WTC11 (cell line): ENCODE data around the gene ZMYND12.

Source experiments
- ESRRA ChIP-seq: sonication (generic); formaldehyde crosslinking; IDR thresholded peaks from 2 replicates; pipeline ENCODE4 v1.8.1; 2022; ENCODE audit warnings: mild to moderate bottlenecking, missing genetic modification reagents, borderline replicate concordance
- GABPB1 ChIP-seq: sonication (generic); formaldehyde crosslinking; IDR thresholded peaks from 2 replicates; pipeline ENCODE4 v1.8.1; 2023; ENCODE audit warnings: mild to moderate bottlenecking, missing genetic modification reagents
- IRF2 ChIP-seq: sonication (generic); formaldehyde crosslinking; IDR thresholded peaks from 2 replicates; pipeline ENCODE4 v1.8.0; 2022; ENCODE audit warnings: low read depth, missing genetic modification reagents, borderline replicate concordance
- NR2C2 ChIP-seq: sonication (generic); formaldehyde crosslinking; IDR thresholded peaks from 2 replicates; pipeline ENCODE4 v1.8.0; 2022; ENCODE audit warnings: mild to moderate bottlenecking, missing genetic modification reagents
- TCF7 ChIP-seq: sonication (generic); formaldehyde crosslinking; IDR thresholded peaks from 2 replicates; pipeline ENCODE4 v1.8.0; 2022; ENCODE audit warnings: mild to moderate bottlenecking, low read depth, missing genetic modification reagents, moderate library complexity
- TP53 ChIP-seq: sonication (generic); formaldehyde crosslinking; IDR thresholded peaks from 2 replicates; pipeline ENCODE4 v1.8.1; 2023; ENCODE audit warnings: mild to moderate bottlenecking, missing genetic modification reagents
- TF ChIP-seq, protein P1 (sequence below): fragments of 200-600 bp; IDR thresholded peaks from 2 replicates; pipeline ENCODE4 v1.8.0; 2022; ENCODE audit warnings: antibody characterized with exemption
- TF ChIP-seq, protein P2 (sequence below): sonication (generic); formaldehyde crosslinking; IDR thresholded peaks from 2 replicates; pipeline ENCODE4 v1.8.0; 2022; ENCODE audit warnings: mild to moderate bottlenecking, missing genetic modification reagents
- TF ChIP-seq, protein P3 (sequence below): sonication (generic); formaldehyde crosslinking; IDR thresholded peaks from 2 replicates; pipeline ENCODE4 v1.8.1; 2022; ENCODE audit warnings: low read depth, missing genetic modification reagents, borderline replicate concordance
- TF ChIP-seq, protein P4 (sequence below): sonication (generic); formaldehyde crosslinking; IDR thresholded peaks from 2 replicates; pipeline ENCODE4 v1.8.0; 2022; ENCODE audit warnings: mild to moderate bottlenecking, missing genetic modification reagents
- TF ChIP-seq, protein P5 (sequence below): sonication (generic); formaldehyde crosslinking; conservative IDR thresholded peaks from 2 replicates; pipeline ENCODE4 v1.8.1; 2023; ENCODE audit warnings: mild to moderate bottlenecking, low read depth, missing genetic modification reagents, moderate library complexity
- TF ChIP-seq, protein P6 (sequence below): sonication (generic); formaldehyde crosslinking; IDR thresholded peaks from 2 replicates; pipeline ENCODE4 v1.8.1; 2023; ENCODE audit warnings: mild to moderate bottlenecking, missing genetic modification reagents

DNA sequence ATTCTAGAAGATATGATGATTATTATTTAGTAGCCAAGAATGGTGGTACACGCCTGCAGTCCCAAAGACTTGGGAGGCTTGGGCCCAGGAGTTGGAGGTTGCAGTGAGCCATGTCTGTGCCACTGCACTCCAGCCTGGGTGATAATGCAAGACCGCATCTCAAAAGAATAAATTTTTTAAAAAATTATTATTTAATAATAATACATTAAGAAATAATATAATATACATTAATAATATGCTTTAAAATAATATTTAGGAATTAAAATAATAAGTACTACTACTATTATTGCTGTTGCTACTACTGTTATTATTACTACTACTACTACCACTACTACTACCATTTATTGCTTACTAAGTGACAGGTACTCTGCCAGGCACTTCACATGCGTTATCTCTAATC is 34.4 kb upstream of the ZMYND12 start:
- TF ChIP-seq, protein P1, sequence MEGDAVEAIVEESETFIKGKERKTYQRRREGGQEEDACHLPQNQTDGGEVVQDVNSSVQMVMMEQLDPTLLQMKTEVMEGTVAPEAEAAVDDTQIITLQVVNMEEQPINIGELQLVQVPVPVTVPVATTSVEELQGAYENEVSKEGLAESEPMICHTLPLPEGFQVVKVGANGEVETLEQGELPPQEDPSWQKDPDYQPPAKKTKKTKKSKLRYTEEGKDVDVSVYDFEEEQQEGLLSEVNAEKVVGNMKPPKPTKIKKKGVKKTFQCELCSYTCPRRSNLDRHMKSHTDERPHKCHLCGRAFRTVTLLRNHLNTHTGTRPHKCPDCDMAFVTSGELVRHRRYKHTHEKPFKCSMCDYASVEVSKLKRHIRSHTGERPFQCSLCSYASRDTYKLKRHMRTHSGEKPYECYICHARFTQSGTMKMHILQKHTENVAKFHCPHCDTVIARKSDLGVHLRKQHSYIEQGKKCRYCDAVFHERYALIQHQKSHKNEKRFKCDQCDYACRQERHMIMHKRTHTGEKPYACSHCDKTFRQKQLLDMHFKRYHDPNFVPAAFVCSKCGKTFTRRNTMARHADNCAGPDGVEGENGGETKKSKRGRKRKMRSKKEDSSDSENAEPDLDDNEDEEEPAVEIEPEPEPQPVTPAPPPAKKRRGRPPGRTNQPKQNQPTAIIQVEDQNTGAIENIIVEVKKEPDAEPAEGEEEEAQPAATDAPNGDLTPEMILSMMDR = no peak
- TF ChIP-seq TP53 (CRISPR knock-in tag) (no peak), IRF2 (CRISPR knock-in tag) (no peak), NR2C2 (CRISPR knock-in tag) (no peak), GABPB1 (CRISPR knock-in tag) (no peak), TCF7 (CRISPR knock-in tag) (no peak), ESRRA (no peak)
- TF ChIP-seq, protein P2, sequence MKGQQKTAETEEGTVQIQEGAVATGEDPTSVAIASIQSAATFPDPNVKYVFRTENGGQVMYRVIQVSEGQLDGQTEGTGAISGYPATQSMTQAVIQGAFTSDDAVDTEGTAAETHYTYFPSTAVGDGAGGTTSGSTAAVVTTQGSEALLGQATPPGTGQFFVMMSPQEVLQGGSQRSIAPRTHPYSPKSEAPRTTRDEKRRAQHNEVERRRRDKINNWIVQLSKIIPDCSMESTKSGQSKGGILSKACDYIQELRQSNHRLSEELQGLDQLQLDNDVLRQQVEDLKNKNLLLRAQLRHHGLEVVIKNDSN = no peak
- TF ChIP-seq, protein P3, sequence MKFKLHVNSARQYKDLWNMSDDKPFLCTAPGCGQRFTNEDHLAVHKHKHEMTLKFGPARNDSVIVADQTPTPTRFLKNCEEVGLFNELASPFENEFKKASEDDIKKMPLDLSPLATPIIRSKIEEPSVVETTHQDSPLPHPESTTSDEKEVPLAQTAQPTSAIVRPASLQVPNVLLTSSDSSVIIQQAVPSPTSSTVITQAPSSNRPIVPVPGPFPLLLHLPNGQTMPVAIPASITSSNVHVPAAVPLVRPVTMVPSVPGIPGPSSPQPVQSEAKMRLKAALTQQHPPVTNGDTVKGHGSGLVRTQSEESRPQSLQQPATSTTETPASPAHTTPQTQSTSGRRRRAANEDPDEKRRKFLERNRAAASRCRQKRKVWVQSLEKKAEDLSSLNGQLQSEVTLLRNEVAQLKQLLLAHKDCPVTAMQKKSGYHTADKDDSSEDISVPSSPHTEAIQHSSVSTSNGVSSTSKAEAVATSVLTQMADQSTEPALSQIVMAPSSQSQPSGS (CRISPR knock-in tag) = no peak
- TF ChIP-seq, protein P4, sequence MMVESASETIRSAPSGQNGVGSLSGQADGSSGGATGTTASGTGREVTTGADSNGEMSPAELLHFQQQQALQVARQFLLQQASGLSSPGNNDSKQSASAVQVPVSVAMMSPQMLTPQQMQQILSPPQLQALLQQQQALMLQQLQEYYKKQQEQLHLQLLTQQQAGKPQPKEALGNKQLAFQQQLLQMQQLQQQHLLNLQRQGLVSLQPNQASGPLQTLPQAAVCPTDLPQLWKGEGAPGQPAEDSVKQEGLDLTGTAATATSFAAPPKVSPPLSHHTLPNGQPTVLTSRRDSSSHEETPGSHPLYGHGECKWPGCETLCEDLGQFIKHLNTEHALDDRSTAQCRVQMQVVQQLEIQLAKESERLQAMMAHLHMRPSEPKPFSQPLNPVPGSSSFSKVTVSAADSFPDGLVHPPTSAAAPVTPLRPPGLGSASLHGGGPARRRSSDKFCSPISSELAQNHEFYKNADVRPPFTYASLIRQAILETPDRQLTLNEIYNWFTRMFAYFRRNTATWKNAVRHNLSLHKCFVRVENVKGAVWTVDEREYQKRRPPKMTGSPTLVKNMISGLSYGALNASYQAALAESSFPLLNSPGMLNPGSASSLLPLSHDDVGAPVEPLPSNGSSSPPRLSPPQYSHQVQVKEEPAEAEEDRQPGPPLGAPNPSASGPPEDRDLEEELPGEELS (CRISPR knock-in tag) = no peak
- TF ChIP-seq, protein P5, sequence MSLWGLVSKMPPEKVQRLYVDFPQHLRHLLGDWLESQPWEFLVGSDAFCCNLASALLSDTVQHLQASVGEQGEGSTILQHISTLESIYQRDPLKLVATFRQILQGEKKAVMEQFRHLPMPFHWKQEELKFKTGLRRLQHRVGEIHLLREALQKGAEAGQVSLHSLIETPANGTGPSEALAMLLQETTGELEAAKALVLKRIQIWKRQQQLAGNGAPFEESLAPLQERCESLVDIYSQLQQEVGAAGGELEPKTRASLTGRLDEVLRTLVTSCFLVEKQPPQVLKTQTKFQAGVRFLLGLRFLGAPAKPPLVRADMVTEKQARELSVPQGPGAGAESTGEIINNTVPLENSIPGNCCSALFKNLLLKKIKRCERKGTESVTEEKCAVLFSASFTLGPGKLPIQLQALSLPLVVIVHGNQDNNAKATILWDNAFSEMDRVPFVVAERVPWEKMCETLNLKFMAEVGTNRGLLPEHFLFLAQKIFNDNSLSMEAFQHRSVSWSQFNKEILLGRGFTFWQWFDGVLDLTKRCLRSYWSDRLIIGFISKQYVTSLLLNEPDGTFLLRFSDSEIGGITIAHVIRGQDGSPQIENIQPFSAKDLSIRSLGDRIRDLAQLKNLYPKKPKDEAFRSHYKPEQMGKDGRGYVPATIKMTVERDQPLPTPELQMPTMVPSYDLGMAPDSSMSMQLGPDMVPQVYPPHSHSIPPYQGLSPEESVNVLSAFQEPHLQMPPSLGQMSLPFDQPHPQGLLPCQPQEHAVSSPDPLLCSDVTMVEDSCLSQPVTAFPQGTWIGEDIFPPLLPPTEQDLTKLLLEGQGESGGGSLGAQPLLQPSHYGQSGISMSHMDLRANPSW (CRISPR knock-in tag) = no peak
- TF ChIP-seq, protein P6, sequence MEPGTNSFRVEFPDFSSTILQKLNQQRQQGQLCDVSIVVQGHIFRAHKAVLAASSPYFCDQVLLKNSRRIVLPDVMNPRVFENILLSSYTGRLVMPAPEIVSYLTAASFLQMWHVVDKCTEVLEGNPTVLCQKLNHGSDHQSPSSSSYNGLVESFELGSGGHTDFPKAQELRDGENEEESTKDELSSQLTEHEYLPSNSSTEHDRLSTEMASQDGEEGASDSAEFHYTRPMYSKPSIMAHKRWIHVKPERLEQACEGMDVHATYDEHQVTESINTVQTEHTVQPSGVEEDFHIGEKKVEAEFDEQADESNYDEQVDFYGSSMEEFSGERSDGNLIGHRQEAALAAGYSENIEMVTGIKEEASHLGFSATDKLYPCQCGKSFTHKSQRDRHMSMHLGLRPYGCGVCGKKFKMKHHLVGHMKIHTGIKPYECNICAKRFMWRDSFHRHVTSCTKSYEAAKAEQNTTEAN (CRISPR knock-in tag) = no peak
